Measurements from ENCODE around the gene EIF4A3. TPM values are rescaled to one million over a fixed set of nuclear protein-coding genes. Genes with fewer than 3 reads are reported as not detected.

The EIF4A3 gene
- polyA plus RNA-seq, 1 donor (not counting 4 experiments of a cell fraction or from before 2014, with no cell fraction given): 143 TPM

DNA sequence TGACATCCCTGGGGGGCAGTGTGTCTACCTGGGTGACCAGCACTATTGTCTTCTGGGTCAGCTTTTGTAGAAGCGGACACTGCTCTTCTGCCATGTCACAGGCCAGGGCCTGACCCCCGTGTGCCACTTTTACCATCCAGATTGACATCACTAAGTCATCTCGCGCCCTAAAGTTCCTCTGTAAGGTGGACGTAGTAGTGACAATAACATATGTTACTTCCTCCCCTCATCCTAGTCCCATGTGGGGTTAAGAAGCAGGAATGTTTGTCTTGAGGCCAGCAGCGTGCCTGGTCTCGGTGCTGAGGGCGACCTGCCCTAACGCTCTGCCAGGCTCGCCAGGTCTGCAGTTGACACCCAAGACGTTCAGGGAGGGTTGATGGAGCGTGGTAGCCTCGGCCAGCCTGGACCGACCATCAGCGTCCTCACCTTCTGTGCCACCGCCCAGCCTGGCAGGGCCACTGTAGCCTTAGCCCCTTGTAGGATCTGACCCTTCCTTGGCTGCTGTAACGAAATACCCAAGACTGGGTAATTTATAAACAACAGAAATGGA lies 24.8 kb downstream of the EIF4A3 start:
- Histone ChIP-seq H3K9ac (ENCODE audit: control insufficient read depth, extremely low read depth, insufficient read depth, low read length) (no peak overlapping the region), H3K9me1 (ENCODE audit: control insufficient read depth, extremely low read depth, insufficient read depth, low read length) (no peaks in the 10 kb centered on the region), H3K4me2 (ENCODE audit: control insufficient read depth, extremely low read depth, insufficient read depth, low read depth, low read length) (no peak overlapping the region), H4K20me1 (ENCODE audit: control insufficient read depth, extremely low read depth, insufficient read depth, low read length) (no peaks in the 10 kb centered on the region), H3K9me3 (ENCODE audit: control insufficient read depth, low read depth, low read length) (no peaks in the 10 kb centered on the region), H3K36me3 (ENCODE audit: control insufficient read depth in 2 of 2, extremely low read depth in 1 of 2, insufficient read depth in 2 of 2, low read length in 2 of 2) (no peaks in the 10 kb centered on the region), H3K27me3 (ENCODE audit: control insufficient read depth, extremely low read depth, insufficient read depth, low read length) (no peaks in the 10 kb centered on the region), H3K4me3 (ENCODE audit: control insufficient read depth in 2 of 3, extremely low read depth in 1 of 3, insufficient read depth in 2 of 3, low read depth in 1 of 3, low read length in 3 of 3) (no peak overlapping the region), H2AFZ (ENCODE audit: control insufficient read depth, low read length) (no peak overlapping the region), H3K79me2 (ENCODE audit: control insufficient read depth, insufficient read depth, low read length) (no peaks in the 10 kb centered on the region), H3K4me1 (ENCODE audit: control insufficient read depth, extremely low read depth, insufficient read depth, low read length) (peaks cover 8% of the 10 kb centered on the region), H3K27ac (ENCODE audit: control insufficient read depth, insufficient read depth, low read length) (no peak overlapping the region)
- TF ChIP-seq CTCF (optimal IDR thresholded peaks at IDR 0.05 in 1 of 3, IDR thresholded peaks at IDR 0.05 in 1 of 3, conservative IDR thresholded peaks at IDR 0.05 in 1 of 3; ENCODE audit: extremely low read depth in 1 of 3, insufficient read depth in 2 of 3, low read length in 3 of 3) (no peak), EZH2 (IDR thresholded peaks at IDR 0.05; ENCODE audit: low read length) (no peak)
- dilution Hi-C loops (cut with MboI; ENCODE audit: extremely low pct_ligation_motif_present, low sequenced_read_pairs): no loop called here
- DNase-seq (ENCODE audit: low read depth, low spot score) (no peak), FAIRE-seq (no peak)

GRCh38 chr17:80119839-80120238 lies 27.1 kb downstream of the EIF4A3 start:
- peaks cover 8% of the 10 kb centered on the region for H3K4me1 ChIP-seq (ENCODE audit: control insufficient read depth, extremely low read depth, insufficient read depth, low read length)
- no peaks in the 10 kb centered on the region for H3K9me3 ChIP-seq (ENCODE audit: control insufficient read depth, low read depth, low read length)
- H3K27me3 ChIP-seq (ENCODE audit: control insufficient read depth, extremely low read depth, insufficient read depth, low read length): no peaks in the 10 kb centered on the region
- H4K20me1 ChIP-seq (ENCODE audit: control insufficient read depth, extremely low read depth, insufficient read depth, low read length): no peaks in the 10 kb centered on the region
- no peak overlapping the region for H2AFZ ChIP-seq (ENCODE audit: control insufficient read depth, low read length)
- no peaks in the 10 kb centered on the region for H3K79me2 ChIP-seq (ENCODE audit: control insufficient read depth, insufficient read depth, low read length)
- H3K4me3 ChIP-seq (ENCODE audit: control insufficient read depth in 2 of 3, extremely low read depth in 1 of 3, insufficient read depth in 2 of 3, low read depth in 1 of 3, low read length in 3 of 3): no peak overlapping the region
- DNase-seq (ENCODE audit: low read depth, low spot score) (no peak), FAIRE-seq (no peak)
- no peaks in the 10 kb centered on the region for H3K9me1 ChIP-seq (ENCODE audit: control insufficient read depth, extremely low read depth, insufficient read depth, low read length)
- H3K27ac ChIP-seq (ENCODE audit: control insufficient read depth, insufficient read depth, low read length): no peak overlapping the region
- dilution Hi-C loops (cut with MboI; ENCODE audit: extremely low pct_ligation_motif_present, low sequenced_read_pairs): no loop called here
- H3K9ac ChIP-seq (ENCODE audit: control insufficient read depth, extremely low read depth, insufficient read depth, low read length): no peak overlapping the region
- no peaks in the 10 kb centered on the region for H3K36me3 ChIP-seq (ENCODE audit: control insufficient read depth in 2 of 2, extremely low read depth in 1 of 2, insufficient read depth in 2 of 2, low read length in 2 of 2)
- no peak for TF ChIP-seq CTCF (optimal IDR thresholded peaks at IDR 0.05 in 1 of 3, IDR thresholded peaks at IDR 0.05 in 1 of 3, conservative IDR thresholded peaks at IDR 0.05 in 1 of 3; ENCODE audit: extremely low read depth in 1 of 3, insufficient read depth in 2 of 3, low read length in 3 of 3)
- no peak for TF ChIP-seq EZH2 (IDR thresholded peaks at IDR 0.05; ENCODE audit: low read length)
- H3K4me2 ChIP-seq (ENCODE audit: control insufficient read depth, extremely low read depth, insufficient read depth, low read depth, low read length): no peak overlapping the region

Measured in keratinocyte (primary cell).